Measurements from ENCODE around the gene USP49.
A peak's percentile ranks its signal among the peaks of the same experiment; 100 is the strongest.

Gene USP49

GRCh38 chr6:41940759-41941279 lies 45.6 kb upstream of the USP49 start:
- DNase-seq (ENCODE audit: low read depth): peak; percentile 98
- peak overlapping the region; percentile 97 for H3K4me3 ChIP-seq (ENCODE audit: low read depth, low read length)
- TF ChIP-seq POLR2A (IDR thresholded peaks at IDR 0.05; ENCODE audit: extremely low read depth, insufficient read length): no peak
- TF ChIP-seq, protein P1, sequence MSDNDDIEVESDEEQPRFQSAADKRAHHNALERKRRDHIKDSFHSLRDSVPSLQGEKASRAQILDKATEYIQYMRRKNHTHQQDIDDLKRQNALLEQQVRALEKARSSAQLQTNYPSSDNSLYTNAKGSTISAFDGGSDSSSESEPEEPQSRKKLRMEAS (IDR thresholded peaks at IDR 0.05; ENCODE audit: low read depth, low read length): no peak
- TF ChIP-seq CTCF (IDR thresholded peaks at IDR 0.05; ENCODE audit: low read depth, low read length): no peak
- no peak for TF ChIP-seq MYC (IDR thresholded peaks at IDR 0.05; ENCODE audit: low read depth, low read length)

DNA sequence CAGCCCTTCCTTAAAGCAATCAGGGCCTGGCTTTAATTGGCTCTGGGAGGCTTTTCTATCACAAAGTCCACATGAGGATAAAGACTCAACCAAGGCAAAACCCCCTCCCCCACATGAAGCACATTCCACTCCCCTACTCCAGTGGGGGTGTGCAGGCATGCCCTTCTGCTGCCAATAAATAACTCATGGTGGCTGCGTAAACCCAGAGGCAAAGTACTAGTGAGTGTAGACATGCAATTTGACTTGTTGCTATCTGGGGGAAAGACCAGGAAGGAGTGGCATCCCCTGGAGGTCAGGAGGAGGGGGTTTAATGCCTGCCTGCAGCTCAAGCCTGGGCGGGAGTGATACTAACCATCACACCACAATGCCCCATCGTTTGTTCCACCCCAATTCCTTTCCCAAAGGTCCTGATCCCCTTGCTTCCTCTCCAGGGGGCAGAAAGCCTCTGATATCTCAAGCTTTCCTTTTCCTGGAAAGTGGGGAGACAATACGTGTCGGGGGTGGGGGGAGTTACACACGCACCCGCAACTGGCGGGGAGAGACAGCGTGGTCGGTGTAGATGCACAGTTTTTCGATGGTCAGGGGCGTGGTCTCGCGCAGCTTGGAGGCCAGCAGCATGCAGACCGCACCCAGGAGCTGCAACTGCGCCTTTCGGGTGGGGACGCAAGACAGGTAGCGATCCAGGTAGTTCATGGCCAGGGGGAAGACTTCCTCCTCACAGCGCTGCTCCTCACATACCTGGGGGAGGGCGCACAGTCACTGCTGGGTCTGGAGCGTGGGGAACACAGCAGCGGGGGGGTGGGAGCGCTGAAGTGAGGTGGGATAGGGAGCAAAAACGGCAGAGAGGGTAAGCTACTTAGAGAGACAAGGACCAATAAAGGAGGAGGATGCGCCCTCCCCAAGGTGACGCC lies 44.9 kb upstream of the USP49 start:
- TF ChIP-seq MYC (IDR thresholded peaks at IDR 0.05; ENCODE audit: low read depth, low read length) (no peak; the same call in 1 of the 2 replicates), POLR2A (IDR thresholded peaks at IDR 0.05; ENCODE audit: extremely low read depth, insufficient read length) (peak; percentile 12), CTCF (IDR thresholded peaks at IDR 0.05; ENCODE audit: low read depth, low read length) (no peak)
- TF ChIP-seq, protein P1 (IDR thresholded peaks at IDR 0.05; ENCODE audit: low read depth, low read length): peak; percentile 9; the same call in 1 of the 2 replicates
- H3K4me3 ChIP-seq (ENCODE audit: low read depth, low read length): peak overlapping the region; percentile 97
- DNase-seq (ENCODE audit: low read depth): peak; percentile 84

- H3K4me3 ChIP-seq (ENCODE audit: low read depth, low read length): peak overlapping the region; percentile 97
- peak; percentile 99 for DNase-seq (ENCODE audit: low read depth)
- TF ChIP-seq CTCF (IDR thresholded peaks at IDR 0.05; ENCODE audit: low read depth, low read length): no peak
- TF ChIP-seq, protein P1 (IDR thresholded peaks at IDR 0.05; ENCODE audit: low read depth, low read length): peak; percentile 64
- TF ChIP-seq POLR2A (IDR thresholded peaks at IDR 0.05; ENCODE audit: extremely low read depth, insufficient read length): no peak
- peak; percentile 51; the same call in 1 of the 2 replicates for TF ChIP-seq MYC (IDR thresholded peaks at IDR 0.05; ENCODE audit: low read depth, low read length)
These were observed 44.1 kb upstream of the USP49 start for GRCh38 chr6:41939176-41939847.

- TF ChIP-seq, protein P1 (IDR thresholded peaks at IDR 0.05; ENCODE audit: low read depth, low read length): no peak
- TF ChIP-seq MYC (IDR thresholded peaks at IDR 0.05; ENCODE audit: low read depth, low read length) (no peak), CTCF (IDR thresholded peaks at IDR 0.05; ENCODE audit: low read depth, low read length) (no peak), POLR2A (IDR thresholded peaks at IDR 0.05; ENCODE audit: extremely low read depth, insufficient read length) (no peak)
- peak overlapping the region; percentile 97 for H3K4me3 ChIP-seq (ENCODE audit: low read depth, low read length)
These were observed 43.5 kb upstream of the USP49 start for GRCh38 chr6:41938590-41939175.

DNA sequence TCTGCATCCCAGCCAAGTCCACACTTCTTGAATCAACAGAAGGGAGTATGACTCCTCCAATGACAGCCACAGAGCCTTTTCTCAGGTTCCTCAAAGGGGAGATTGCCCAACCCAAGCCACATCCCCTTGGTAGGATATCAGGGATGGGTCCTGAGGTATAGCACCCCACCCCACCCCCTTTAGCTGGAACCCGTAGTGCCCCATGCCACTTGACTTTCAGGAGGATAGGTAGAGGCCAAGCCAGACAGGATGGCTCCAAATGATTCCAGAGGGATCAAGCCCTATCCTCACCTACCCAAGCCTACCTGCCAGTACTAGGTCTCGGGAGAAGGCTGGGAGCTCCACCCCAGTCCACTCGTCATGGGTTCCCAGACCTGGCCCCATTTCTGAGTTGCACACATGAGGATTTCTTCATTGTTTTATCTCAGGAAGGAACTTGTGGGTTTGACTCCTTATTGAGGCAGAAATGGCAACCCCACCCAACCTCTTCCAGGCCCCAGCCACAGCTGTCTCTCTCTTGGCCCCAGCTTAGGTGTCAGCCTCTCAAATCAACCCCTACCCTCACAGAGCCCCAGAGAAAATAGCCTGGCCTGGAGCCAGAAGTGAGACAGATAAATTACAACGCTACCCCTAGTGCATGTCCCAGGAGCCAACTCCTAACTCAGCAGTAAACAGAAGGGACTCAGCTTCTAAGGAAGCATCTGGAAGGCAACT lies 42.8 kb upstream of the USP49 start:
- peak; percentile 98 for DNase-seq (ENCODE audit: low read depth)
- TF ChIP-seq CTCF (IDR thresholded peaks at IDR 0.05; ENCODE audit: low read depth, low read length) (no peak), MYC (IDR thresholded peaks at IDR 0.05; ENCODE audit: low read depth, low read length) (no peak), POLR2A (IDR thresholded peaks at IDR 0.05; ENCODE audit: extremely low read depth, insufficient read length) (no peak)
- TF ChIP-seq, protein P1 (IDR thresholded peaks at IDR 0.05; ENCODE audit: low read depth, low read length): no peak; the same call in 1 of the 2 replicates
- peak overlapping the region; percentile 97 for H3K4me3 ChIP-seq (ENCODE audit: low read depth, low read length)

More at GRCh38 chr6:41938590-41939175, 43.5 kb upstream of the USP49 start:
- no peak for DNase-seq (ENCODE audit: low read depth)
